ENCODE measurements around the gene KLHL13.
"Not testable (repeated sequence)": the region's sequence is repeated elsewhere in the genome, so short reads cannot be mapped to it uniquely, and the experiment has no call there.

KLHL13 gene

DNA sequence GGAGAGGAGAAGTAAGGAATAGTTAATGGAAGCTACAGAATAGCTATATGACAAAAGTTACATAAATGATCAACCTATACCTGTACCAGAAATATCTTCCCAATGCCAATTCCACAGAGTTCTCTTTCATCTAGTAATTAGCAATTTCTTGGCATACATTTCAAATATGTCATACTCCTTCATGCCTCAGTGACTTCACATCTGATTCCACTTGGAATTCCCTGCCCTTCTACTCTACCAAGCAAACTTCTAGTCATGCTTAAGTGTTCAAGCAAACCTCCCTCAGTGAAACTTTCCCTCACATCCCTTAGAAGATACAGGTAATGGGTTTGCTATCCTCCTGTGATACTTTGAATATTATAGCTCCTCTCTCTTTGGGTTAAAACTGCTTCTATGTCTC lies 127.1 kb downstream of the KLHL13 start:
- no peak for DNase-seq

DNA sequence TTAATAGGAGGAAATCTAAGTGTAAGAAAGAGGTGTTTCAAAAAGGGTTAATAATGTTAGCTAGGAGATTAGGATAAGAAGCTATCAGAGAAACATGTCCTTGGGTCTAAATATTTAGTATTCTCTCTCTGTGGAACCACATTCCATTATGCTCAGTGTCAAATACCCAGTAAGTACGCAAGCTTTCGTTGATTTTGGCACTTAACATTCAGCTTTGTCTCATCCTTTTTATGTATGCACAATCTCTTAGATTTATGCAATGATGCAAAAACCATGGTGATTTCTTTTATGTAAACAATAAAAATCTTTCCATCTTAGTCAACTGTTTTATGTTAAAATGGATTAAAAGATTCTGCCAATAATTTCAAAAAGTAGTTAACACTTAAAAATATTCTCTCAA lies 129.2 kb downstream of the KLHL13 start:
- no peak for DNase-seq

DNA sequence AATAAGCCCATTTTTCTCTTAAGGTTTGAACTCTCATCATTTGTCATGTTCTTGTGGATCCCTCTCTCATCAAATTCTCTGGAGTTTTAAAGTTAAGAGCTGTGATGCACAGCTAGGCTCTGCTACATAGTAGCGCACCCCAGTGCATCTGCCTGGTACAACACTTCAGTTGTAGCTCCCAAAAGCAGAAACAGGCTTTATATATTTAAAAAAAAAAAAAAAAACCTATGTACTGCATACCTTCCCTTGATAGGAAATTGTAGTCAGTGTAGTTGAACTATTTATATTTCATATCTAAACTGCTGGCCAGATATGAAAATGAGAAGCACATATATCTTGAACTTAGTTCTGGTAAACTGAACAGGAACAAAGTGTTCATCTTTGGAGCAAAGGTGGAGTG lies 131.4 kb downstream of the KLHL13 start:
- peak; percentile 9 for DNase-seq

DNA sequence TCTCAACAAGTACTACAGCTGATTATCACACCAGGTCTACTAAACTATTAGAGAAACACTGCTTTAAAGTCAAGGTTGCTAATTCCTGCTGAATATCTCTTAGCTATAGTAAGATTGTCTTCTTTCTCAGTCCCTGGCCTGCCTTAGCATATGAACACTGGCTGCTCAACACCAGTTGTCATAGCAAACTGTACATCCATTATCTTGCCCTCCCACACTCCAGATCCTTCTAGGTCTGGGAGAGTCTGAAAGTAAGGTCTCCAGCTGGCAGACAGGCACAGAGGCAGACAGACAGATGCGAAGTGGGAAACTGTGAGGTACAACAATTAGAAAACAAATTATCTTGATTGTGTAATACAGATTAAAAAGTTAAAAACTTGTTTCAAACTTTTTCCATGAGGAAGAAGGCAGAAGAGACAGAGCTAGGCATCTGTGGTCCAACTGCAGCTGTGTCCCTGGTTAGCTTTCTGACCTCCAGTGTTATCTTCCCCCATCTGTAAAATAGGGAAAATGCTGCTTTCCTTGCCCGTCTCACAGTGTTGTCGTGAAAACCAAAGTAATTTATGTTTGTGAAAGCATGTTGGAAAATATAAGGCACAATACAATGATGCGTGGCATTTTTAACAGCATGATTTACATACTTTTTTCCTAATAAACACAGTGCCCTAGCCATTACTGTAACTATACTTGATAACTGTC lies 133.8 kb downstream of the KLHL13 start:
- no peak for DNase-seq

DNA sequence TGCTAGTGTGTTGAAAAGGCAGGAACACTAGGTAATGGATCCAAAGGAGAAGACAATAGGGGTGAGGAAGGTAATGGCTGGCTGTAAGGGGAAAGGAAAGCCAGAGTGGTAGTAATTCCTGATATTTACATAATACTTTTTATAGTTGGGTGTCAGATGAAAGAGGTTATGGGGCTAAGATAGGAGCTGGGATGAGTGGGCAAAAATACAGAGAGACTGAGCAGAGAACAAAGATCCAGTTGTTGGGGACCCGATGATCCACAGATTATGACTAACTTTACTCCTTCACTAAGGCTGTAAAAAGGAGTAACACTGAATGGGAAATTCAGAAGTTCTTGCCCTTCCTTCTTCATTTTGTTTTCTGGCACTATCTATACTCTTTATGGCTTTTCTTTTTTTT lies 138.2 kb downstream of the KLHL13 start:
- DNase-seq, result no peak

DNA sequence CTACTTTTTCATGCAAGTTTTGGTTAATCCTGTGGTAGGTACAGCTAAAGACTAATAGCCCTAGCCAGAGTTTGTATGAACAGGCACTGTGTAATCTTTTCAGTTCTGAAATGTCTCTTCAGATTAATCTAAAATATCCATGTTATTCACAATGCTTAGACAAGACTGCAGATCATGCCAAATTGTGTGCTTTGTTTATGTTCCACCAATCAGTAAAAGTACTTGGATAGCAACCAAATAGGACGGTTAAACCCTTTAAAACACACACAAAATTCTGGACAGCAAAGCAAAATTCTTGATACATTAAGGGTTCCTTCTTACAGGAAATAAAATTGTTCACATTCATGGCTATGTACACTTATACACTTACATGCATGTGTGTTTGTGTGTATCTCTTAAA lies 139.1 kb downstream of the KLHL13 start:
- DNase-seq, result no peak

DNA sequence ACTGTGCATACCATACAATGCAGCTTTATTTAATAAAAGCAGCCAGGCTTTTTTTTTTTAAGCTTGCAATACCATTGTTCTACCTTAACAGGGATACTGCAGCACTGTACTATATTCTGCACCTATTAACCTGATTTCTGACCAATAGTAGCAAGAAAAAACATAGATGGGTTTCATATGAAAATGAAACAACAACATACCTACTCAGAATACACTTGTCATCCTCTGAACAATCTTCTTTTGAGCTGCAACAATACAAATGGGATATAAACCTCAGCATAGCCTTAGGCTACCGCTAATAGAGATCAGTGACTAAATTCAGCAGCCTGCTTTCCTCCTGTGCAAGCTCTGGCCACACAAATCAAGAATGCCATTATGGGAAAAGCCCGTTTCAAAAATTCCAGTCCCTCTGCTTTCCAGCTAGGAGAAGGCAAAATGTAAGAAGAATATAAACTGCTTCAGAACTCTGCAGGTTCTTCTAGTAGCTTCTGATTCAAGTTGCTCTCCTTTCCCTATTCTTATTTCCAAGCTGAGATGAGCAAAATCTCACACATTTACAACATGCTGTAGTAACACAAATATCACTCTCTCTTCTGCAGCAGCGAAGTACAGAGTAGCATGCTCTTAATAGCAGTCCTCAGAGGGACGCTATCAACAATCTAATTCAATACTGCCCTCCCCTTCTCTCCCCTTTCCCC lies 143.4 kb downstream of the KLHL13 start:
- DNase-seq, result peak; percentile 38

DNA sequence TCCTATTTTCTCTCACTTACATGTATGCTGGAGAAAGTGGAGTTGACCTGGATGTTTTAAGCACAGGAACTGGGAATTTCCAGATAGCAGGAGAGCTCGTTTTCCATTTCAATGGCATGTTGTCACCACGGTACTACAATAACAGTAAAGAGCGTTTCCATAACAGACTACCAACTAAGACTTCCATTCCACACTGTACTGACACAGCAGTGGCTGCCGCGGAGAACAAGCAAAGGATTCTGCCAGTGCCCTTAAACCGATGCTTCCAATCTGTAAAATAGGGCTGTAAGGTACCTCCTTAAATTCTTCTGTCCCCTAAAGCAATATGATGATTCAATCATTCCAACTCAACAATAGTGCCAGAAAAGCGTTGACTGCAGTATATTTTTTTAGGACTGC lies 143.9 kb downstream of the KLHL13 start:
- DNase-seq, result no peak

DNA sequence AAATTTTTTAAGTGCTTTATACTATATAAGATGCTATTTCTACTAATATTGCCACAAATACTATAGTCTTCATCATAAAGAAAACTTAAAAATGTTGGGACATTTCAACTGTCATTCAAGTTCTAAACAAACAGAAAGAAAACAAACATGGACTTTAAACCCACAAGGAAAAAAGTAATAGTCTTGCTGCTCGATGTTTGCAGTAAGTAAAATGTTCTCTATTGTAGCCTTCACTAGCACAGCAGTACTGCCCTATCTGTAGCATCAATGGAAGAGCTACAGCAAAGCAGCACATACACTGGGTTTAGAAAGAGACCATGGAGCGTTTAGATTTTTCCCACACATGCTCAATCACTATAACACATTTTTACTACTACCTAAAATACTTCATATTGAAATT lies 146.8 kb downstream of the KLHL13 start:
- DNase-seq, result no peak

DNA sequence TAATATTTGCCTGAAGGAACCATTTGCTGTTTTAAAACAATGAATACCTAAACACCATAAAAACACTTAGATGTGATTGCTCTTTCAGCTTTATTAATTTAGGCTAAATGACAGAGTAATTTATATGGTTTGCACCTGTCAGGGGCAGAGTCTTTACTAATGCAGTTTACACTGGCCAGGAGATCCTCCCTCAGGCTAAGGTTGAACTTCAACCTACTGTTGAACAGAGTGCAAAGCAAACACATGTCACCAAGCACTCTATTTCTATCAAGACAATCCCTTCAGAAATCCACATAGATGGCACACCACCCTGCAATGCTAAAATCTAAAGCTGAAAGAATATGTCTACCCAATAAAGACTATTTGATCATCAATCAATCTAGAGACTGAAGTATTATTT lies 147.3 kb downstream of the KLHL13 start:
- DNase-seq, result peak; percentile 66

DNA sequence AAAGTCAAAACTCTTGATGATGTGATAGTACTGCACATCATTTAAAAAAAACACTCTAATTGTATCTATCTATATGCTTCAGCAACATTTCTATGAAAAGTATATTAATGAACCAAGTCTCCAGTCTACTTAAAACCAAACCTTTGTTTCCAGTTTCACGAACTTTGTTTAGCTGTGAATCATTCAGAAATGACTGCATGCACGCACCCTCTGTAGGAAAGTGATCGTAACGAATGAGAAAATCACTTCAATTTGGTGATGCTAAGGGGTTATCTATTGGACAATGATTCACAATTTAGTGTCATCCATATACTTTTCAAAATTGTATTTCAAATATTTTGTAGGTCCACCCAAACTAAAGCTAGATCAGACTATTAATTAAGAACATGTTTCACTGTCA lies 157.6 kb downstream of the KLHL13 start:
- no peak for DNase-seq

DNA sequence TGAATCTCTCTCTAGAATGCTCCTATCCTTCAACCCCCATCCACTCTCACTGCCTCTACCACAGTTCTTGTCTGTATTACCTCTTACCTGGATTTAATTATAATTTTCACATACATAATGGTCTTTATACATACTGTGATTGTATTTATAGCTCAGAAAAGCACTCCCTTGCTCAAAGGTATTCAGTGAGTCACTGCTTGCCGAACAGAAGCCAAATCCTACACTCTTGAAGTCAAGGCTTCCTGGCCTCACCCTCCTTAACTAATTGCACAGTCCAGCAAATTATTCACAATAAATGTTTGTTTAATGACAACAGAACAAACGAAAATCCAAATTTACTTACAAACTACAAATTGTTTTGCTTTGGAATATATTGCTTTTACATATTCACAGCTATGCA lies 159.5 kb downstream of the KLHL13 start:
- no peak for DNase-seq

DNA sequence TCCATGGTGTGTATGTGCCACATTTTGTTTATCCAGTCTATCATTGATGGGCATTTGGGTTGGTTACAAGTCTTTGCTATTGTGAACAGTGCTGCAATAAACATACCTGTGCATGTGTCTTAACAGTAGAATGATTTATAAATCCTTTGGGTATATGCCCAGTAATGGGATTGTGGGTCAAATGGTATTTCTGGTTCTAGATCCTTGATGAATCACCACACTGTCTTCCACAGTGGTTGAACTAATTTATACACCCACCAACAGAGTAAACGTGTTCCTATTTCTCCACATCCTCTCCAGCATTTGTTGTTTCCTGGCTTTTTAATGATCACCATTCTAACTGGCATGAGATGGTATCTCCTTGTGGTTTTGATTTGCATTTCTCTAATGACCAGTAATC lies 177.3 kb downstream of the KLHL13 start:
- not testable (repeated sequence) for DNase-seq

DNA sequence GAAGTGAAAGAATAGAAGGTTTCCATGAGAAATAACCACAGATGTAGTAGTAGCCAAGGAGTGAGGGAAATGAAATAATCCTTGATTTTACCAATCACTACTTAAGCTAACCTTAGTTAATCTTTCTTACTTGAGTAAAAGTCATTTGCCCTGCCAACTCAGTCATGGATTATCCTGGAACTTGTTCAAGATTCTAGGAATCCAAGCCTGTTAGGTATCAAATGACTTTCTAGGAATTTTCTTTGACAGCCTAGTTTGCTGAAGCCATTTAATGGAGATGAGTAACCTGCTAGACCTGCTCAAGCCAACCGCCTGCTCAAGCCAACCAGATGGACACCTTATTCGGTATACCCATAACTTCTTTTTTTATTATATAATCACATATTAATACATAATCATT lies 180.5 kb downstream of the KLHL13 start:
- no peak for DNase-seq

DNA sequence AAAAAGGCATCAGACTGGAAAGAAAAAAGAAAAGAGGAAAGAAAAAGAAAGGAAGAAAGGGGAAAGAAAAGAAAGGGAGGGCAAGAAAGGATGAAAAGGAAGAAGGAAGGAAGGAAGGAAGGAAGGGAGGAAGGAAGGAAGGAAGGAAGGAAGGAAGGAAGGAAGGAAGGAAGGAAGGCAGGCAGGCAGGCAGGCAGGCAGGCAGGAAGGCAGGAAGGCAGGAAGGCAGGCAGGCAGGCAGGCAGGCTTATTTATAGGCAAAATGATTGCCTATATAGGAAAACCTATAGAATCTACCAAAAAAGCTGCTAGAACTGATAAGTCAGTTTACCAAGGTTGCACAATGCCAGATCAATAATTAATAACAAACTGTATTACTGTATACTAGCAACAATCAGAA lies 186.5 kb downstream of the KLHL13 start:
- DNase-seq, result not testable (repeated sequence)

DNA sequence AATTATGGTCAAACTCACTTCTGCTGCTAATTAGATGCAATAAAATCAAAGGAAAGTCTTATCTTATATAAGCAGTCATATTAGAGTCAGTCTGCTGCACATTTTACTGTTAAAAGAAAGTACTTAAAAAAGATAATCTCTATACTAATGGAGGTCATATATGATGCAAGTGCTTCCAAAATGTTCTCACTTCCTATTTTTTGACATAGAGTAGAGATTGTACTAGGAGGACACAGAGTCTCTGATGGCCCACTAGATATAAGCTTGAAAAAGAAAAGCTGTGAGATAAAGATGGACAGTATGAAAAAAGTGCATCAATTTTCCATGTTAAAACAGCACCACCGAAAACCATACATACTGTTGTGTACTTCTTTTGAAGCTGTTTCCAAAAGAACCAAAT lies 196.9 kb downstream of the KLHL13 start:
- DNase-seq, result no peak

DNA sequence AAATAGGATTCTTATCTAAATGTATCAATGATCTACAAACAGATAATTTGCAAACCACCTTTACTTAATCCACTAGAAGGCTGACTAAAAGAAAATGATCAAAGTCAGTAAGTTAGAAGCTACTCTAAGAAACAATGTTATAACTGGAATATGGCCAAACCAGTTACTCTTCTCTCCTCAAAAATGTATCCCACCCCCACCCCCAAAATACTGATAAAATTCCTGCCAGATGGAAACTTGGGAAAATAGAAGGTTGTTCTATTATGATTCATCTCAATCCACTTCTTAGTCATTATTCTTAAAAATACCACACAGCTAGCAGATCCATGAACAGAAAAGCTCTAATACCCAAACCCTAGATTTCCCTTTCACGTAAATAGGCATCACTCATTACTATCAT lies 206.4 kb downstream of the KLHL13 start:
- no peak for DNase-seq

DNA sequence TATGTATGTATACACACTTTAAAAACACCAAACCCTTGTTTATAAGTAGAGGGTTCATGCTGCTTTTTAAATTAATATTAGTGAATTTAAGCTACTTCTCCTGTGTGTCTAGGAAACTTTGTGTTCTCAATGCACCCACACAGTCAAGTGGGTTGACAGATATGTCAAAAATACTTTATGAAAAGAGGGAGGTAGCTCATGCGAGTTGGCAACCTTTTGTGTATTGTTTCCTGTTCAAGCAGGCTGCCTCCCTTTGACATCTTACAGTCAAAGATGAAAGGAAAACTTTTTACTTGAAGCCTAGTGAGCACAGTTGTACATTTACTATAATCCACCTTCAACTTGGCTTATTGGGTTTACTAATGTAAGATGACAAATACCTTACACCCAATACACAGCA lies 218.4 kb downstream of the KLHL13 start:
- DNase-seq, result no peak

DNA sequence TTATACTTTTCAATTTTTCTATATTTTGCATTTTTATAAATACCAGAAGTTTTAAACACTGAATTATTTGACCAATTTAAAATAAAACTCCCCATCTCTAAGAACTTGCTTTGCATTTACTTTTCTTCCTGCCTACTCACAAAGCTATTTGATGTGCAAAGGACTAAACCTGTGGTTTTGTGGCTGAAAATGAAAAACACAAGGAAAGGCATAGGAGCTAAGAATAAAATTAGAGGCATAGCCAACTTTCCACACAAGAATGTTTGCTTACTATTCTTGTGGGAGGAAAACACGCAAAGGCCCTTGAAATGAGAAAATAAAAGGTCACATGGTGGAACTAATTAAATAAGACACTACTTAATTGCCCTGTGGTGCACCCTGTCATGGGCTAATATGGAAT lies 221.2 kb downstream of the KLHL13 start:
- no peak for DNase-seq

DNA sequence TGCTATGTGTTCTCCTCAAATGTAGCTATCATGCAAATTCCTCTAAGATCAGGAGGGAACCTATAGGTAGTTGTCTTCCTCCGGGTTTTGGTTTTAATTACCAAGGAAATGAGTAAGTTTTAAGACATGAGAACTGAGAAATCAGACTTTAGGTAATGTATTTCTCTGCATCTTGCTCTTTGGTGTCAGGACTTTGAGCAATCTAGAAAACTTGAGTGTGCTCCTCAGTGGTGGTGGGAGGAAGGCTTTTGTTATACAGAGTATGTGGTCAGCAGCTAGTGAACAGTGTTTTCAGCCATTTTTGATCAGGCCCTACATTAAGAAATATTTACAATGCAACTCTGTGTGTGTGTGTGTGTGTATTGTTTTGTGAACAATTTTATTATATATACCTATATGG lies 224.1 kb downstream of the KLHL13 start:
- DNase-seq, result no peak

DNA sequence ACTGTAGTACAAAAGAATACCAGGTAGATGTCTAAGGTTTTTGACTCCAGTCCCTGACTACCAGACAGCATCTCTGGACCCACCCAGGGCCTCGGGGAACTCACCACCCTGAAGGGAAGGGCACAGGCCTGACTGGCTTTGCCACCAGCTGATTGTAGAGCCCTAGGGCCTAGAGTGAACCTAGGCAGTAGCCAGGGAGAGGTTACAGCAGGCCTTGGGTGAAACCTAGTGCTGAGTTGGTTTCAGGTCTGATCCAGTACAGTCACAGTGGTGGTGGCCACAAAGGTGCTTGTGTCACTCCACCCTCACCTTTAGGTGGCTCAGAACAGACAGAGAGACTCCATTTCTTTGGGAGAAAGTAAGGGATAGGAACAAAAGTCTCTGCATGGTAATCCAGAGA lies 244.8 kb downstream of the KLHL13 start:
- no peak for DNase-seq

DNA sequence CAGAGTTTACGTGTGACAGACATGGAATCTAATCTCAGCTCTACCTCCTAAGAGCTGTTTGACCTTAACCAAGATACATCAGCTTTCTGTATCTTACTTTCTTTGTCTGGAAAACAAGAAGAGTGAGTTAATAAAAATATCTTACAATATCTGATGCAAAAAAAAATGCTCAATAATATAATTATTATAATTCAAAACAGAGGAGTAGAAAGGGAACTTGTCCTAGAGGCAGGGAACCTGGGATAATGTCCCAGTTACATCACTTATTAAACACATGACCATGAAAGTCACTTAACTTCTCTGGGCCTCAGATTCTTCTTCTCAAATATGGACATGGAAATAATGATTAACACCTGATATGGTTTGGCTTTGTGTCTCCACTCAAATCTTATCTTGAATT lies 256.1 kb downstream of the KLHL13 start:
- DNase-seq, result no peak

DNA sequence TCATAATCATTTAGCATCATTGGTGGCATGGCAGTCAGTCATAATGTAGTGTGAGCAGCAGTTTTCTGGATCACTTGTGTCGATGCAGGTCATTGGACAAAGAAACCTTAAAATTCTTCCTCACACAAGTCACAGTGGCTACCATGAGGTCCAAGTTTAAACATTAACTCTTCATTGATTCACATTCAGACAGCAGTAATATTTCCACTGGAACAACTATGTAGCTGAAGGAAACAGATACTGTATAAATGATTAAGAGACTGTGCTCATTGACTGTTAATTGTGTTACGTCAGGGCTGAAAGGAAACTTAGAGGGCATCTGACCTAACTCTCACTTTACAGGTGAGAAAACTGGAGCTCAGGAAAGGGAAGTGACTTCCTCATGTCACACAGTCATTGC lies 261.8 kb downstream of the KLHL13 start:
- DNase-seq, result no peak

DNA sequence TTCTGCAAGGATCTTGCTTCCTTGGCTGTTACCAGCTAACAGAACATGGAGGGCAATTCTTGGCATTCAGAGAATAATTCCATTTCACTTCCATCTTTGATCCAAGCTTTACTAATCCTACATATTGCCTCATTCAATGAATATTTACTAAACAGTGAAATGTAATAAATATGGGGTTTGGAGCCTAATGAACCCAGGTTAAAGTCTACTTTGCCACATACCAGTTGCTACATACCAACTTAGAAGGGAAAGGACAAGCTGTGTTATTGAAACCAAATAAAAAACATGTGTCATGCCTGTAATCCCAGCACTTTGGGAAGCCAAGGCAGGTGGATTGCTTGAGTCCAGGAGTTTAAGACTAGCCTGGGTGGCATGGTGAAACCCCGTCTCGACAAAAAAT lies 265.6 kb downstream of the KLHL13 start:
- no peak for DNase-seq

All from NCI-H1436 (cell line).